Activated gamma-delta T cell treated with anti-CD3 and anti-CD28 coated beads, Interleukin-2, amount 50 U/mL, for 16 hours (primary cell): Measurements from ENCODE around the gene XPR1.

Experiments
- DNase-seq: peaks from one replicate; pipeline ENCODE4 v3.0.0-alpha.2; 2020; ENCODE audit warnings: low read depth

XPR1 gene

DNA sequence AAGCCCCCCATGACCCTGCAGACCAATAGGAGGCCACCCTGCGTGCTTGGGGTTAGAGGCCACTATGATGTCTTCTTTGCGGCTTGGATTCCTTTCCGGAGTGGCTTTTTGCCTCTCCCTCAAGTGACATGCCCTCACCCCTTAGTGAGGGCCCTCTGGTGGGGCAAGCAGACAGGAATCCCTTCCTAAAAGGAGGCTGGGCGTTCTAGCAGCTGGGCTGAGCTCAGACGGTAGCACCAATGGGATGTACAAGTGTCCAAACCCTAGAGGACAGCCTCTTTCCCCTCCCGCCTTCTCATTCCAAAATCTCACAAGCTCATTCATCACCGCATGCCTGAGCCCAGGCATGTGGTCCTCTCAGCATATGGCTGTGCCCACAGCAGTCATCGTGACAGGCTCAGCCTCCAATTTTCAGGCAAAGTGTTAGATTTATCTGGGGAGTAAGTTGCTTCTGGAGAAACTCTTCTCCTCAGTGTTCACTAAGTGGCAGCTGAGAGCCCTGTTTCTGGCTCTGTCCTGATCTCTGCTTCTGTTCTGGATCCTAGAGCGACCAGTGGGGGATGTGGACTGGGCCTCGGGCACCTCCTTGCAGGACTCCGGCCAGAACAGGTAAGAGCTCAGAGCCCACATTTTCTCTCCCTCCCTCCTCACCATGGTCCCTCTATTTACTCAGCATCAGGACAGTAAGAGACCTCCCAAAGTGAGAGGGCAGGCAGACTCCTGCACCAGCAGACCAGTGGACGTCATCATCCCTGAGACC, 285.7 kb downstream of the XPR1 start:
- no peak for DNase-seq

DNA sequence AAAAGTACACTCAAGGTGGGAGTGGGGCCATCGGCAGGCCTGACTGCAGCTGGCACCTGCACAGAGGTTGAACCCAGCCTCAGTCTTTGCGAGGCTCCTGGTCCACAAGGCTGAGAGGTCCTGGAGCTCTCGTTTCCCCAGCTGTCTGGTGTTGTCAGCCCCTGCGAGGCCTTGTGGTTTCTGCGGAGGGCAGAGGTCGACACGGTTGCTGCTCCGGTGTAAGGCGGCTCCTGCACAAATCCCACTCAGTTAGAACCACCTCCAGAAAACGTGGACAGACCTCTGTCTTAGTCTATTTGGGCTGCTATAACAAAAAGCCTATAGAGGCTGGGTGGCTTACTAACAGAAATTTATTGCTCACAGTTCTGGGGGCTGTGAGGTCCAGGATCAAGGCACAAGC, 286.7 kb downstream of the XPR1 start:
- no peak for DNase-seq

GRCh38 chr1:180919183-180919700, 287.4 kb downstream of the XPR1 start:
- DNase-seq, result no peak

DNA sequence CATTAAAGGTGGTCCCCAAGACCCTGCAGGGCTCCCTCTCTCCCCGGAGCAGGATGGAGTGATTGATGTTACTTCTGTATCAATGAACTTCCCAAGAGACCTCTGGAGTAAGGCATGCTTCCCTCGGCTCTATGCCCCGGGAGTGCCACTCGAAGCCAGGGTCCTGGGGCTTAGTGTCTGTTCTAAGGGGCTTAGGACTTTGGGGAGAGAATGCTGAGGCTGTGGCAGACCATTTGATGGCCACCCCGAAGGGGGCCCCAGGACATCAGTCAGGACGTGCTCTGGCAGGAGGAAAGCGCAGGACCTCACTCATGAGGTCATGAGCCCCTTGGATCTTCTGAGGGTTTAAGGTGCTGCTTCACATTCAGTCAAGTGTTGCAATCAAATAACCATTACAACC, 288.4 kb downstream of the XPR1 start:
- no peak for DNase-seq

DNA sequence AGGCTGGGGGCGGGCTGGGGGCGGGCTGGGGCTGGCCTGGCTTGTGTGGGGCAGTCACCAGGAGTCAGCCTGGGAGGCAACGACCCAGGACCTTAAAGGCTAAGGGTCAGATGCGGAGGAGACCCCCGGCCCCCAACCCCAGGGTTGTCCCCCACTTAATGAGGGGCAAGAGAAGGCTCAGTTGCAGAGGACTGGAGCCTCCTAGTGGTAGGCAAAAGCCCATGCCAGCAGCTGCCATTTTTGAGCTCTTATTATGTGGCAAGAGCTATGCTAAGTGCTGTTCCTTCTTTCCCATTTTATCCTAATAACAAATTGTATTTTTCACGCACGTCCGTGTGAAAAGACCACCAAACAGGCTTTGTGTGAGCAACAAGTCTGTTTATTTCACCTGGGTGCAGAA, 288.9 kb downstream of the XPR1 start:
- DNase-seq, result no peak

DNA sequence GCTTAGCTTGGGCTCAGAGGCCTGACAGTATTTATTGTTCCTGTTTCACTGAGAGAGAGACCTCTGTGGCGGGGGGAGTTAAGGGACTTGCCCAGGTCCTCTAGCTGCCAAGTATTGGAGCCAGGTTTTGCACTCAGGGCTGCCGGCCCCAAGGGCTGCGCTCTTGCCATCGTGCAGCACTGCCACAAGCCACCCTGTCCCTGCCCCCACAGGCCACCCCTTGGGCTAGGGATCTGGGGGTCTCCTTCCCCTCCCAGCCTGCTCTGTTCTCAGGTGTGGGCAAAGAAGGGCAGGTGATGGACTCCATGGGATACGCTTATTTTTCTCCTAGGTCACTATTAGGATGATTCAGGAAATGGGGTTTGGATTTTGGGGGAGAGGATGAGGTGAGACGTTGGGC, 289.6 kb downstream of the XPR1 start:
- DNase-seq, result no peak

GRCh38 chr1:180921891-180922630, 290.2 kb downstream of the XPR1 start:
- no peak for DNase-seq

GRCh38 chr1:180922631-180923015, 290.8 kb downstream of the XPR1 start:
- DNase-seq, result no peak

DNA sequence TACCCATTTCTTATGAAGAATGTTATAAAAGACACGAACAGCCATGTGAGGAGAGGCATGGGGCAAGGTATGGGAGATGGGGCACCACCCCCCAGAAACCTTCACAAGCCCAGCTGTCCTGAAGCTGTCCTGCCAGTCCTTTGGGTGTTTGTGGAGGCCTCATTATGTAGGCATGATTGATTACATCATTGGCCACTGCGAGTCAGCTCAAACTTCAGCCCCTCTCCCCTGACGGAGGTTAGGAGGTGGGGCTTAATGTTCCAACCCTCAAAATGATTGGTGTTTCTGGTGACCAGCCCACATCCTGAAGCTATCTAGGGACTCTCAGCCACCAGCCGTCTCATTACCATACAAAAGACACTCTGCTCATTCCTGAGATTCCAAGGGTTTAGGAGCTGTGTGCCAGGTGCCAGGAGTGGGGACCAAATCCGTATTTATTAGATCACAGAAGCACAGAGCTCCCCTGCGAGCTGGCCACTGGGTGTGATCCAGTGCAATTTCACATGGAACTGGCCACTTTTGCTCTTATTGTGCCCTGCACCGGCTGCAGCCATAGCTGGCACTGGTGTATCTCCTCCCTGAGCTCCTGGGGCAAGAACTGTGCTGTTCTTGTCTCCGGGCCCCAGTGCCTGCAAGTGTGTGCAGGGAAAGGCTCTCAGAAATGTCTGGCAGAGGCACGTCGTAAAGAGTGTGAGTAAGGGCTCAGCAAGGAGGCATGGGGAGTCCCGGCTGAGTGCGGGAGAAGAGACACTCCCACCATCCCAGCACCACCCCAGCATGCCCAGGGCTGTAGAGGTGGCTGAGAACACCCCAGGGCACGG, 291.4 kb downstream of the XPR1 start:
- DNase-seq, result no peak

DNA sequence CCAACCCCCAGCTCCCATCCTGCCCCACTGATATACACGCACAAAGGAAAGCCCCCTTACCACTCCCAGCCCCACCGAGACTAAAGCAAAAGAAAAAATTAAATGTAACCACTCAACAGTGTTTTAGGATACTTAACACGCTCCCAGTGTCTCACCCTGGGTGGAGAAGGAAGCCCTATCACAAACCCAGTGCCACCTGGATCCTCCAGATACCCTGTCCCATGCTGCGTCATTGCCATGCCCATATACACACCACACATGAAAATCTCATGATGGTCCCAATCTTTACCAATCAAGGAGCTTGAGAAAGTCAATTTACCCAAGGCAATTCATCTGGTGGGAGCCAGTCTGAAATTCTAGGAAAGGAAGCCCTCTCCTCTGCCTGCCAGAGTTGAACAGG, 292.1 kb downstream of the XPR1 start:
- no peak for DNase-seq

GRCh38 chr1:180924939-180925338, 293.1 kb downstream of the XPR1 start:
- no peak for DNase-seq

DNA sequence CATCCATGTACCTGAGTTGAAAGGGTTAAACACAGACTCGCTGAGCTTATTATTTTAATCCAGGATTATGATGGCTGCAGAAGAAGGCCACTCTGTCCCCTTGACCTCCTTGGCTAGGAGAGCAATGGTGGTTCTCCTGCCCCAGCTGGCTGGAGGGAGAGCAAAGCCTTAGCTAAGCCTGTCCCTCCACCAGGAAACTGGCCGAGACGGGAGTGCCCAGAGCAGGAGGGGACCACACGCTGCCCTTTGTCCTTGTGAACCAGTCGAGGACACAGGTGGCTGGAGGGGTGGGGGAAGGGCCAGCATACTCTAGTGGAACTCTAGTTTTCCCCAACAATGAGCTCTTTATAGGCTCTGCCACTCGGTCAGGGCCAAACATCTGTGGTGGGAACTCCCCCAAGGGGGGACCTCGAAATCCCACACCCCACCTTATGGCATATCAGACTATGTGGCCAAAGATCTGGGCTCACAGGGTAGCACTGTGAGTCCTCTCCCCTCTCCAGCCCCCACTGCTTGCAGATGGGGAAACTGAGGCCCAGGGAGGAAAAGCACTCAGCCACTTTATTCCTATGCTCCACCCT, 293.7 kb downstream of the XPR1 start:
- DNase-seq, result no peak

DNA sequence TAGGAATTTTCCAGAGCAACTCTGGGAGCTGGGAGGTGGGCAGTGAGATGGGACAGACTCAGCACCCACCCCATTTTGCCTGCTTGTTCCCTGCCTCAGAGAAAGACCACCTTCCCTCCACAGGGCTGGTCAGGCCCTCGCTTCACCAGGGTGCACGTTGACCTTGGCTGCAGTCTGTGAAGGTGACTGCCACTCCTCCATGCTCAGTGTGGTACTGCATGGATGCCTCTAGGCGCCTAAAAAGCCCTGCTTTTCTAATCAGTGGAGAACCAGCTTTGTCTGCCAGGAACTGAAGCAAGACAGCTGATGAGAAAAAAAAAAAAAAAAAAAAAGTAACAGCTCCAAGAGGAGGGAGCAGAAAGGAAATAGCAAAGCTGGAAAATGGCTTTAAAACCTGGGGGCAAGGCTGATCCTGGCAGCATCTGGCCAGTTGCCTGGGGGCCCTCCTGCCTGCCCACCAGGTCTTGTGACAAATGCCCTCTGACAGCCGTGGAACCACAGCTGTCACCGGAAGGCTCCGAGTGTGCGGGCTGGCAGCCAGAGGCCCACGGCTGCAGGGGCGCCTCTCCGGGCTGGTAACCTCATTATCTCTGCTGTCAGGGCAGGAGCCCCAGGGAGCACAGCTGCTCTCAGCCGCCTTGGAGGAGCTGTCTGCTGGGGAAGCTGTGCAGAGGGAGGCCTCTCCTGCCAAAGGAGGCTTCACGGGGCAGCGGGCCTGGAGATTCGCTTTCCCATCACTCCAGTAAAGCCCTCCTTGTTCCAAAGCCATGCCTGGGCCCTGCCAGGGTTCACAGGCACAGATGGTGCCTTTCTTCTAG, 294.6 kb downstream of the XPR1 start:
- DNase-seq, result no peak

- no peak for DNase-seq
These were observed 295.5 kb downstream of the XPR1 start for GRCh38 chr1:180927348-180927747.

DNA sequence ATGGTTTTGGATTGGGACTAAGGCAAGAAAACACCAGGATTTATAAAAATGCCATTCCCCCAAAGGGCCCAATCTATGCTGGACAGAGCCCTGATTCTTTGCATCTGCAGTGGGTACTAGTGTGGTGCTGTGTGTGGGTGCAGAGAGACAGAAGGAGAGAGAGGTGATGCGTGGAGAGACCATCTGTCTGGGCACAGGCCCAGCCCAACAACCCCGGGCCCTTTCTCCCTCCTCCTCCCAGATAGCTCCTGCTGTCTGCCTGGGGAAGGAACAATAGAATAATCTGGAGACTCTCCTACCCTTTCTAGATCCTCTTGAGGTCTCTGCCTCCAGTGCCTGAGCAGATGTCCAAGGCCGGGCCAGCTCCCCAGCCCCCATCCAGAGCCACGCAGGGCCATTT, 296.0 kb downstream of the XPR1 start:
- DNase-seq, result no peak

DNA sequence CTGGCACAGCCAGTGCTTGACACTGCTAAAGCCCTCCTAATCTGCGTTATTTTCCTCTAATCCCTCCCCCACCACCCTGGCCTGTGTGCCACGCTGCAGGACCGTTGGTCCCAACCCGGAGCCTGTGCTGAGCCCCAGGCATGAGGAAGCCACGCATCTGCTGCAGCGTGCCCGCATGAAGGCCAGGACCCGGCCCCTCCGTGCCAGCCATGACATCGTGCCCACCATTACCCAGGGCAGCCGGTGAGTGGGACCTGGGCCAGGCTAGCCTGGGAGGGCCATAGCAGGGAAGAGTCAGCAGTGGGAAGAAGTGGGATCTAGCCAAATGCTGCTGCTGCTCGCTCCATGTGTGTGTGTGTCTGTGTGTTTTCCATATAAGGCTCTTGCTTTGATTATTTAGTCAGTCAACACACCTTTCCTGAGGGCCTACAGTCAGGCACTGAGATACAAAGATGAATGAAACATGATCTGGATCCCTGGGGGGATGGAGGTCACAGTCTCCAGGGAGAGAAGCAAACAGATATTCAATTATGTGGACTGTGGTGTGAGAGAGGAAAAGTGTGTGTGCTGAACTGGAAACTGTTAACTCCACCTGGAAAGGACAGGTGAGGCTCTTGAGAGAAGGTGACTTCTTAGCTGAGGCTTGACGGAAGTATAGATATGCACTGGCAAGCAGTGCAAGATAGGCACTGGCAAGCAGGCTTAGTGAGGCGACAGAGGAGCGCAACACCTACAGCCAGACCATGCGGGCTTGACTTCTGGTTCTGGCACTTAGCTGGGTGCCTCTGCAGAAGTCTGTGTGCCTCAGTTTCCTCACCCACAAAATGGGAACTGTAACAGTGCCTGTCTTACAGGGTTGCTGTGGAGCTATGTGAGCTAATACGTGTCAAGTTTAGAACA, 296.8 kb downstream of the XPR1 start:
- DNase-seq, result no peak

GRCh38 chr1:180929389-180929788, 297.6 kb downstream of the XPR1 start:
- DNase-seq, result no peak

DNA sequence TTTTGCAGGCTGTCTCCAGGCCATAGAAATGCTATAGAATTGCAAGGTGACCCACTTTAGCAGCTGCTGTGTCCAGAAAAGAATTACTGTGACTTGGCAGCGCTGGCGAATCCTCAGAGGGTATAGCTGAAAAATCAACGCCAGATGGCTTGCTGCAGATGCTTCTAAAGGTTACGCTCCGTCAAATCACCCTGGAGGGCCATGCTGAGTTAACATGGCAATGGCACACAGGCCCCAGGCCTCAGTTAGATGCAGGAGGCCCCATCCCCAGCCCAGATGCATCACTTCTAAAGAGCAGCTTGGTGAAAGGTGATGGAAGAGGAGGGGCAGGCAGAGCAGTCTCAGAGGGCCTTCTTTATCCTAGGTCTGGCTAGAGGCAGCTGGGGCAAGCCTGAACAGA, 298.9 kb downstream of the XPR1 start:
- DNase-seq, result no peak

DNA sequence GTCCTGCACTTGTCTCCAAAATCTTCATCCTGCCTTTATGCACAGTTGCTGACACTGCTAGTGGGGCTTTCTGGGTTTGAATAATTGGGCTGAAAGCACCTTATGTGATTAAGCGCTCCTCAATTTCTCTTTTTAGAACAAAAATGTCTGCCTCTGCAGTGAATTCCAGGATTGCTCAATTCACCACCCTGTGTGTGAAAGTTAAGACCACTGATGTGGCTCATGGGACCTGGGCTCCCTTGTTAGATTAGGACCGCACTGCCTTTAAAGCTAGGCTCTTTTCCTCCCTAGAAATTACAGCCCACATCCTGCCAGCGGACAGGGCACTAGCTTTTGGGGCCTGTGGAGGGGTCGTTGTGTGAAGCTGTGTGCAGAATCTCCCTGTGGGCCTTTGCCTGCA, 299.7 kb downstream of the XPR1 start:
- DNase-seq, result no peak

DNA sequence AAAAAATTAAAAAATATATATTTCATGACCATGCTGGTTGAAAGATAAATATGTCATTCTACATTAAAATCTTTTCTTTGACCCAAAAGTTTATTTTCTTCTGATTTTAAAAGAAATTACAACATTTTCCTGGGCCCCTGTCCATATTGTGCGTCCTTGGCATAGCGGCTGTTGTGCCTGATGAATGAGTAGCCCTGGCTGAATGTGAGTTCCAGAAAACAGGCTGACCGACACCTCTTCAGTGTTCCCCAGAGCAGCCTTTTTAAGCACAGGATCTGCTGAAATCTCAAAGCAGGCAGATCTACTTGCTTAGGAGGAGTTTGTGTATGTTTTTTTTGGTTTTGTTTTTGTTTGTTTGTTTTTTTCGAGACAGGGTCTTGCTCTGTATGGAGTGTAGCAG, 300.6 kb downstream of the XPR1 start:
- no peak for DNase-seq
